Transverse colon (tissue), 4 donors: Measurements from ENCODE around the gene AKR1E2. TPM values are rescaled to one million over a fixed set of nuclear protein-coding genes. Genes with fewer than 3 reads are reported as not detected.

ENCODE experiments used
- DNase-seq: peaks from one replicate; pipeline ENCODE4 v3.0.0-alpha.2; 2019
- H3K27ac ChIP-seq, 4 donors: fragments of 200-600 bp; sonication (generic); 2 replicates each; pipeline ENCODE4 v1.5.1; 2016 to 2018; ENCODE audit warnings: inconsistent platforms in 4 of 4
- H3K27me3 ChIP-seq: fragments of 200-600 bp; sonication (generic); 2 replicates; pipeline ENCODE4 v1.5.1; 2017; ENCODE audit warnings: inconsistent platforms
- H3K36me3 ChIP-seq, 4 donors: fragments of 200-600 bp; sonication (generic); 2 replicates each; pipeline ENCODE4 v1.5.1; 2017 to 2019; ENCODE audit warnings: inconsistent platforms in 4 of 4
- H3K4me1 ChIP-seq, 4 donors: fragments of 200-600 bp; sonication (generic); 2 replicates each; pipeline ENCODE4 v1.5.1; 2017 to 2020; ENCODE audit warnings: inconsistent platforms in 4 of 4
- H3K4me3 ChIP-seq, 4 donors: fragments of 200-600 bp; sonication (generic); 1 replicate in 1 of 4; 2 replicates in 3 of 4; pipeline versions ENCODE4 v1.5.1 to v1.6.1; 2017 to 2019; ENCODE audit warnings: inconsistent platforms in 4 of 4
- H3K9me3 ChIP-seq, 2 donors: fragments of 200-600 bp; sonication (generic); 2 replicates each; pipeline ENCODE4 v1.5.1; 2017 to 2019; ENCODE audit warnings: inconsistent platforms in 2 of 2
- CTCF ChIP-seq, 5 experiments: fragments of 200-600 bp in 3 of 5; fragments of 450-650 bp in 2 of 5; sonication (generic) in 3 of 5; IDR thresholded peaks; 1 replicate in 2 of 5; 2 replicates in 3 of 5; pipeline ENCODE4 v1.5.1; 2016 to 2017; ENCODE audit warnings: antibody characterized with exemption in 5 of 5, inconsistent platforms in 3 of 5, mild to moderate bottlenecking in 2 of 5, moderate library complexity in 1 of 5
- EP300 ChIP-seq: sonication (generic); formaldehyde crosslinking; IDR thresholded peaks from one replicate; pipeline ENCODE4 v1.6.1; 2017; ENCODE audit warnings: antibody characterized with exemption, low read depth
- POLR2A ChIP-seq: fragments of 450-650 bp; IDR thresholded peaks from one replicate; pipeline ENCODE4 v1.6.1; 2016; ENCODE audit warnings: antibody characterized with exemption, mild to moderate bottlenecking, moderate library complexity
- POLR2AphosphoS5 ChIP-seq, 3 donors: sonication (generic); formaldehyde crosslinking; IDR thresholded peaks; one replicate each; pipeline ENCODE4 v1.6.1; 2016; ENCODE audit warnings: antibody characterized with exemption in 3 of 3
- WGBS, 2 donors: methylation state at CpG; one replicate each; pipeline ENCODE4 v1.1.5; 2018; ENCODE audit warnings: low coverage in 1 of 2; 5-methylcytosine and 5-hydroxymethylcytosine counted together
- in situ Hi-C, 4 donors: fragments of 200-750 bp; cut with MboI; loops; one replicate each; pipeline versions ENCODE4 v1.15.0 to v1.15.1; 2017; ENCODE audit warnings: low sequenced_read_pairs in 3 of 4, low pct_ligation_motif_present in 1 of 4, low pct_unique_long_range_greater_than_20kb in 1 of 4
- intact Hi-C: fragments of 100-400 bp; cut with DNase I; formaldehyde crosslinking; loops from one replicate; pipeline ENCODE4 v1.15.1; 2023; ENCODE audit warnings: low total_unique reads
- total RNA-seq, 4 donors: library from RNA; depleted of rRNA; stranded (reverse); fragments of >200 nt; gene quantifications; one replicate each; pipeline ENCODE4 v1.1.0, GENCODE V29; 2016

AKR1E2 gene
- total RNA-seq, 4 donors from 2014 or later, result 3.8 to 34.8 (median 5.3) TPM

GRCh38 chr10:4849555-4850242, 23.7 kb downstream of the AKR1E2 start:
- no peak for TF ChIP-seq POLR2AphosphoS5 (IDR thresholded peaks at IDR 0.05)
- peak; percentile 94 to 100 (median 97) for TF ChIP-seq CTCF (IDR thresholded peaks at IDR 0.05)
- no peak for TF ChIP-seq POLR2A
- TF ChIP-seq EP300, result no peak
- in situ Hi-C loops (loop anchor here (5.0 to 25.0 kb wide), 8 partner anchors 238 to 763 kb away; partner anchors contain the start of gene AKR1C3 (in 3 of the 4)), intact Hi-C loops (loop anchor here (2.0 to 5.0 kb wide), 3 partner anchors 133 to 433 kb away; no protein-coding TSS in a partner anchor)
- Histone ChIP-seq H3K36me3 (no peaks in the 10 kb centered on the region), H3K4me1 (peaks cover 0 to 8% (median 0%) of the 10 kb centered on the region in 4 donors), H3K27ac (peak overlapping the region in 1 of 4 donors; percentile 8), H3K27me3 (no peaks in the 10 kb centered on the region), H3K4me3 (no peak overlapping the region), H3K9me3 (no peaks in the 10 kb centered on the region)
- 6 to 8% methylated on average over 2 to 12 of the region's 12 CpGs for WGBS, 2 donors
- peak; percentile 93 for DNase-seq

GRCh38 chr10:4850397-4850796, 24.4 kb downstream of the AKR1E2 start:
- Histone ChIP-seq H3K27ac (no peak overlapping the region), H3K9me3 (no peaks in the 10 kb centered on the region), H3K27me3 (no peaks in the 10 kb centered on the region), H3K4me3 (no peak overlapping the region), H3K4me1 (peaks cover 0 to 8% (median 0%) of the 10 kb centered on the region in 4 donors), H3K36me3 (no peaks in the 10 kb centered on the region)
- intact Hi-C loops, result loop anchor here (2.0 to 5.0 kb wide), 3 partner anchors 132 to 432 kb away; no protein-coding TSS in a partner anchor
- in situ Hi-C loops, result loop anchor here in 2 of 4 donors (10.0 kb wide), 2 partner anchors 244 to 454 kb away; partner anchors contain the start of gene AKR1C3 (in 1 of the 2)
- no peak for DNase-seq
- 74 to 82% methylated on average over 3 to 7 of the region's 7 CpGs for WGBS, 2 donors
- TF ChIP-seq POLR2AphosphoS5 (IDR thresholded peaks at IDR 0.05), result no peak

GRCh38 chr10:4851176-4851575, 25.2 kb downstream of the AKR1E2 start:
- no peak overlapping the region for H3K27ac ChIP-seq
- no peaks in the 10 kb centered on the region for H3K36me3 ChIP-seq
- no peaks in the 10 kb centered on the region for H3K27me3 ChIP-seq
- in situ Hi-C loops, result loop anchor here in 2 of 4 donors (10.0 kb wide), 2 partner anchors 244 to 454 kb away; partner anchors contain the start of gene AKR1C3 (in 1 of the 2)
- intact Hi-C loops, result loop anchor here (2.0 to 5.0 kb wide), 3 partner anchors 131 to 432 kb away; no protein-coding TSS in a partner anchor
- no peak overlapping the region for H3K4me3 ChIP-seq
- peaks cover 0 to 8% (median 0%) of the 10 kb centered on the region in 4 donors for H3K4me1 ChIP-seq
- H3K9me3 ChIP-seq, result no peaks in the 10 kb centered on the region
- 84 to 90% methylated on average over 3 to 5 of the region's 5 CpGs for WGBS, 2 donors
- DNase-seq, result no peak
- no peak for TF ChIP-seq CTCF (IDR thresholded peaks at IDR 0.05)
- no peak for TF ChIP-seq POLR2AphosphoS5 (IDR thresholded peaks at IDR 0.05)
- no peak for TF ChIP-seq EP300

DNA sequence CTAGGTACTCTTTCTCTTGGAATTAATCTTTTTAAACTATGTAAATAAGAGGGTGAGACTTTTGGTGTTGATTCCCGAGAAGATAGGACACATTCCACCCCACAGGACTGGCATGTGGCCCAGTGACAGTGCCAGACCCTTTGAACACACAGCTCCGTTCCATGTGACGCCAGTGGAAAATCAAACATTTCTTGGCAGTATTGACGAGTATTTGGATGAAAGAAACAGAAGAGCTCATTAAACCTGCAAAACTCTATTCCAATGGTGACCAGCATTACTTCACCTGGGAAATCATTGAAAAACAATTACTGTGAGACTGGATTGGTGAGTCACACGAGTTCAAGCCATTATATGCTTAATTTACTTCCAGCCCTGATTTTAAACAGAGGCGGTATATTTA, 25.8 kb downstream of the AKR1E2 start:
- no peak for DNase-seq
- TF ChIP-seq POLR2A (no peak), POLR2AphosphoS5 (IDR thresholded peaks at IDR 0.05) (no peak), CTCF (IDR thresholded peaks at IDR 0.05) (no peak), EP300 (no peak)
- H3K36me3 ChIP-seq, result no peaks in the 10 kb centered on the region
- intact Hi-C loops, result loop anchor here (2.0 to 5.0 kb wide), 3 partner anchors 130 to 431 kb away; no protein-coding TSS in a partner anchor
- in situ Hi-C loops, result loop anchor here in 2 of 4 donors (10.0 kb wide), 2 partner anchors 243 to 453 kb away; partner anchors contain the start of gene AKR1C3 (in 1 of the 2)
- peaks cover 0 to 8% (median 0%) of the 10 kb centered on the region in 4 donors for H3K4me1 ChIP-seq
- no peak overlapping the region for H3K4me3 ChIP-seq
- H3K27me3 ChIP-seq, result no peaks in the 10 kb centered on the region
- H3K9me3 ChIP-seq, result no peaks in the 10 kb centered on the region
- H3K27ac ChIP-seq, result no peak overlapping the region
- WGBS, 2 donors, result 60 to 80% methylated on average over 5 to 6 of the region's 6 CpGs
